HG03565 (cell line): ENCODE data around the gene NFS1.
"Not testable (repeated sequence)": the region's sequence is repeated elsewhere in the genome, so short reads cannot be mapped to it uniquely, and the experiment has no call there.

Experiments
- ATAC-seq: cut with Tn5 transposase; IDR thresholded peaks from one replicate; pipeline ENCODE4 v1.9.1; 2021; ENCODE audit warnings: mild to moderate bottlenecking, moderate library complexity; ENCODE audit not compliant: unreplicated experiment

The NFS1 gene

GRCh38 chr20:35729836-35730582 is 30.9 kb upstream of the NFS1 start:
- ATAC-seq, result no peak

GRCh38 chr20:35729283-35729807 is 30.2 kb upstream of the NFS1 start:
- no peak for ATAC-seq

- no peak for ATAC-seq
Measured at GRCh38 chr20:35726842-35727711, 27.9 kb upstream of the NFS1 start.

- ATAC-seq, result no peak
Measured at GRCh38 chr20:35724321-35725230, 25.4 kb upstream of the NFS1 start.

GRCh38 chr20:35723652-35724320 is 24.6 kb upstream of the NFS1 start:
- not testable (repeated sequence) for ATAC-seq

- not testable (repeated sequence) for ATAC-seq
Measured at GRCh38 chr20:35723275-35723639, 24.1 kb upstream of the NFS1 start.

- ATAC-seq, result no peak
Measured at GRCh38 chr20:35721621-35722020, 22.5 kb upstream of the NFS1 start.

- no peak for ATAC-seq
Measured at GRCh38 chr20:35721219-35721618, 22.1 kb upstream of the NFS1 start.

- no peak for ATAC-seq
Measured at GRCh38 chr20:35720165-35721123, 21.3 kb upstream of the NFS1 start.

GRCh38 chr20:35719717-35720116 is 20.6 kb upstream of the NFS1 start:
- ATAC-seq, result no peak

GRCh38 chr20:35718972-35719635 is 20.0 kb upstream of the NFS1 start:
- ATAC-seq, result no peak

GRCh38 chr20:35718321-35718720 is 19.2 kb upstream of the NFS1 start:
- not testable (repeated sequence) for ATAC-seq

GRCh38 chr20:35716330-35716729 is 17.2 kb upstream of the NFS1 start:
- no peak for ATAC-seq

GRCh38 chr20:35715652-35716051 is 16.5 kb upstream of the NFS1 start:
- ATAC-seq, result no peak

- ATAC-seq, result no peak
Measured at GRCh38 chr20:35714127-35714526, 15.0 kb upstream of the NFS1 start.

- not testable (repeated sequence) for ATAC-seq
Measured at GRCh38 chr20:35713120-35713519, 14.0 kb upstream of the NFS1 start.

GRCh38 chr20:35711588-35712209 is 12.5 kb upstream of the NFS1 start:
- ATAC-seq, result no peak

GRCh38 chr20:35710884-35711587 is 11.9 kb upstream of the NFS1 start:
- ATAC-seq, result no peak
